GM18526 (cell line): ENCODE measurements around the gene VILL.

Experiments
- POLR2A ChIP-seq: IDR thresholded peaks from 3 replicates; pipeline ENCODE4 v1.6.1; 2011; ENCODE audit not compliant: insufficient read length; ENCODE audit errors: extremely low read depth

VILL gene

GRCh38 chr3:38027466-38028465 is 37.2 kb downstream of the VILL start:
- TF ChIP-seq POLR2A: no peak

- TF ChIP-seq POLR2A: no peak
These were observed 38.2 kb downstream of the VILL start for GRCh38 chr3:38028621-38029361.

- no peak for TF ChIP-seq POLR2A
These were observed 39.0 kb downstream of the VILL start, which contains the start of gene PLCD1 for GRCh38 chr3:38029400-38030125. Gene PLCD1, minus strand, starts transcription at chr3:38029642. Its CDS starts 103 bp downstream, at chr3:38029539.

GRCh38 chr3:38030126-38031021 is 39.8 kb downstream of the VILL start:
- TF ChIP-seq POLR2A: no peak

GRCh38 chr3:38031022-38031994 is 40.7 kb downstream of the VILL start:
- TF ChIP-seq POLR2A: no peak

- no peak for TF ChIP-seq POLR2A
These were observed 41.8 kb downstream of the VILL start for GRCh38 chr3:38032328-38032865.

GRCh38 chr3:38036286-38036685 is 45.7 kb downstream of the VILL start:
- no peak for TF ChIP-seq POLR2A

- TF ChIP-seq POLR2A: no peak
These were observed 46.3 kb downstream of the VILL start for GRCh38 chr3:38036906-38037305.

- no peak for TF ChIP-seq POLR2A
These were observed 47.9 kb downstream of the VILL start for GRCh38 chr3:38038447-38038911.

- no peak for TF ChIP-seq POLR2A
These were observed 48.7 kb downstream of the VILL start, which contains the start of gene DLEC1 for GRCh38 chr3:38039101-38039898. Gene DLEC1, plus strand, starts transcription at chr3:38039208. Its CDS starts 18 bp downstream, at chr3:38039226.

GRCh38 chr3:38039899-38040261 is 49.3 kb downstream of the VILL start:
- TF ChIP-seq POLR2A: no peak

GRCh38 chr3:38040401-38040800 is 49.8 kb downstream of the VILL start:
- no peak for TF ChIP-seq POLR2A
